MM.1S (cell line): ENCODE results near the gene TBR1.

ENCODE experiments used
- DNase-seq: peaks from one replicate; pipeline ENCODE4 v3.0.0-alpha.2; 2015
- H2AFZ ChIP-seq: fragments of 300-600 bp; sonication (generic); 2 replicates; pipeline ENCODE4 v1.6.0; 2016; ENCODE audit warnings: antibody characterized with exemption, low read length
- H3F3A ChIP-seq: fragments of 300-600 bp; sonication (generic); 2 replicates; pipeline ENCODE4 v1.6.1; 2016; ENCODE audit warnings: mild to moderate bottlenecking, antibody characterized with exemption, low read length, moderate library complexity, mixed read lengths; ENCODE audit not compliant: insufficient read depth
- H3K27ac ChIP-seq: fragments of 300-600 bp; sonication (generic); 2 replicates; pipeline ENCODE4 v1.5.1; 2016; ENCODE audit warnings: mild to moderate bottlenecking, low read length
- H3K27me3 ChIP-seq: fragments of 300-600 bp; sonication (generic); replicated peaks from 2 replicates; pipeline ENCODE4 v1.6.0; 2016; ENCODE audit warnings: low read length; ENCODE audit not compliant: insufficient read depth
- H3K36me3 ChIP-seq: fragments of 300-600 bp; sonication (generic); replicated peaks from 2 replicates; pipeline ENCODE4 v1.6.1; 2016; ENCODE audit warnings: mild to moderate bottlenecking, low read length, mixed read lengths; ENCODE audit not compliant: insufficient read depth
- H3K4me1 ChIP-seq: fragments of 300-600 bp; sonication (generic); 2 replicates; pipeline ENCODE4 v1.6.1; 2016; ENCODE audit warnings: low read length, mixed read lengths
- H3K4me2 ChIP-seq: fragments of 300-600 bp; sonication (generic); 2 replicates; pipeline ENCODE4 v1.6.0; 2016; ENCODE audit warnings: low read depth, low read length
- H3K4me3 ChIP-seq: fragments of 300-600 bp; sonication (generic); 2 replicates; pipeline ENCODE4 v1.5.1; 2016; ENCODE audit warnings: low read length, mixed read lengths
- H3K79me2 ChIP-seq: fragments of 300-600 bp; sonication (generic); 2 replicates; pipeline ENCODE4 v1.6.1; 2016; ENCODE audit warnings: mixed run types, low read length, mixed read lengths
- H3K9ac ChIP-seq: fragments of 300-600 bp; sonication (generic); 2 replicates; pipeline ENCODE4 v1.6.1; 2016; ENCODE audit warnings: low read length, mixed read lengths
- H3K9me2 ChIP-seq: fragments of 300-600 bp; sonication (generic); replicated peaks from 2 replicates; pipeline ENCODE4 v1.6.1; 2016; ENCODE audit warnings: mild to moderate bottlenecking, low read length, mixed read lengths; ENCODE audit not compliant: insufficient read depth
- H3K9me3 ChIP-seq: fragments of 300-600 bp; sonication (generic); replicated peaks from 2 replicates; pipeline ENCODE4 v1.6.1; 2016; ENCODE audit warnings: mild to moderate bottlenecking, low read length, mixed read lengths; ENCODE audit not compliant: insufficient read depth
- H4K20me1 ChIP-seq: fragments of 300-600 bp; sonication (generic); 2 replicates; pipeline ENCODE4 v1.6.1; 2016; ENCODE audit warnings: mild to moderate bottlenecking, low read length, moderate library complexity, mixed read lengths; ENCODE audit not compliant: insufficient read depth
- CTCF ChIP-seq: fragments of 300-600 bp; sonication (generic); IDR thresholded peaks from 2 replicates; pipeline ENCODE4 v1.5.1; 2016; ENCODE audit warnings: antibody characterized with exemption, low read length, mixed read lengths
- EZH2 ChIP-seq: fragments of 300-600 bp; sonication (generic); optimal IDR thresholded peaks from 2 replicates; pipeline ENCODE3; 2017; ENCODE audit warnings: low read depth, mild to moderate bottlenecking, antibody characterized with exemption, low read length, mixed read lengths
- EZH2phosphoT487 ChIP-seq: fragments of 300-600 bp; sonication (generic); IDR thresholded peaks from 2 replicates; pipeline ENCODE4 v1.6.1; 2018; ENCODE audit warnings: antibody characterized with exemption, low read length

The TBR1 gene

GRCh38 chr2:161414042-161415033 lies 1.8 kb upstream of the TBR1 start:
- Histone ChIP-seq H3K9me3 (no peaks in the 10 kb centered on the region), H3K9me2 (no peaks in the 10 kb centered on the region), H3K79me2 (no peaks in the 10 kb centered on the region), H3K4me1 (peaks cover 15% of the 10 kb centered on the region; the same call in 1 of the 2 replicates), H3K9ac (no peak overlapping the region), H3K4me3 (no peak overlapping the region), H3K27ac (no peak overlapping the region), H3K36me3 (peaks cover 7% of the 10 kb centered on the region), H4K20me1 (no peaks in the 10 kb centered on the region), H3F3A (no peaks in the 10 kb centered on the region), H2AFZ (no peak overlapping the region), H3K27me3 (no peaks in the 10 kb centered on the region), H3K4me2 (no peak overlapping the region)
- DNase-seq, result no peak
- TF ChIP-seq EZH2phosphoT487, result no peak
- TF ChIP-seq CTCF, result no peak
- no peak for TF ChIP-seq EZH2

DNA sequence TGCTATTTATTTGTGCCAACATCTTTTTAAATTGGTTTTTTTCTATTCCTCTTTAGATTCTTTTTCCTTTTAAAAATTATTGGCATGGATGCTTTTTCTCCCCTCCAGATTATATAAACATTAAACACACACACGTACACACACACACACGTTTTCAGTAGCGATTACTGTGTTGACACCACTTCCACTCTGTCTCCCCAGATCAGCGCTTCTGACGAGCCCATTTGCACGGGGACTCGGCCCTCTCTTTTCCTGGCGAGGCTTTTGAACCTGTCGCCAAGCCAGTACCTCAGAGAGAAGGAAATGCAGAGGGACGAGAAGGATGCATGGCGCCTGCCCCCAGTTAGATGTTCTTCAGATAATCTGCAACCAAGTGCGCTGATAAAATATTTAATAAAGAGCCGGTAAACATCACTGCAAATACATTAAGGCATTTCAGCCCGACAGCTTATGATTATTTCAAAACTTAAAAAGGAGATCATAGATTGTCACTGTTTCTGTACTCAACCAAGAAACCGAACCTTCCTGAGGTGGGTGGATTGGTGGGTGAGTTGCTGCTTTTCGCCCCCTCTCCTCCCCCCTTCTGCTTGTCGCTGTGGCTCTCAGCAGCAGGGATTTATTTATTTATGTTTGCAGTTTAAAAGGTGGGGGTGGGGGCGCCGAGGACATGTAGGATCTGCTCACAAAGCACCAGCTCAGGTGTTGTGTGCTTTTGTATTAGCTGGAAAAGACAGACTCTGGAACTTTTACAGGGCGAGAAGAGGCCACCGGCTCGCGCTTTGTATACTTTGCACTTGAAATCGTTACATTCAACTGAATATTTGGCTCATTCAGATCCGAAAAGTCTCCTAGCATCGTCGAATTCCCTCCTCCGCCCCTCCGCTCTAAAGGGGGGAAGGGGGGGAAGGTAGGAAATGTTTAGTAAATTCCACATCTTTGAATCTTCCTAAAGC lies 787 bp upstream of the TBR1 start:
- no peaks in the 10 kb centered on the region for H3K9me3 ChIP-seq
- H3K4me2 ChIP-seq, result no peak overlapping the region
- no peak for TF ChIP-seq EZH2
- TF ChIP-seq EZH2phosphoT487, result no peak
- no peak for TF ChIP-seq CTCF
- peaks cover 7% of the 10 kb centered on the region for H3K36me3 ChIP-seq
- H3K27ac ChIP-seq, result no peak overlapping the region
- H3K9ac ChIP-seq, result no peak overlapping the region
- peaks cover 15% of the 10 kb centered on the region; the same call in 1 of the 2 replicates for H3K4me1 ChIP-seq
- no peaks in the 10 kb centered on the region for H4K20me1 ChIP-seq
- no peak for DNase-seq
- H3K79me2 ChIP-seq, result no peaks in the 10 kb centered on the region
- no peaks in the 10 kb centered on the region for H3K9me2 ChIP-seq
- no peak overlapping the region for H3K4me3 ChIP-seq
- H3K27me3 ChIP-seq, result no peaks in the 10 kb centered on the region
- H2AFZ ChIP-seq, result no peak overlapping the region
- H3F3A ChIP-seq, result no peaks in the 10 kb centered on the region

DNA sequence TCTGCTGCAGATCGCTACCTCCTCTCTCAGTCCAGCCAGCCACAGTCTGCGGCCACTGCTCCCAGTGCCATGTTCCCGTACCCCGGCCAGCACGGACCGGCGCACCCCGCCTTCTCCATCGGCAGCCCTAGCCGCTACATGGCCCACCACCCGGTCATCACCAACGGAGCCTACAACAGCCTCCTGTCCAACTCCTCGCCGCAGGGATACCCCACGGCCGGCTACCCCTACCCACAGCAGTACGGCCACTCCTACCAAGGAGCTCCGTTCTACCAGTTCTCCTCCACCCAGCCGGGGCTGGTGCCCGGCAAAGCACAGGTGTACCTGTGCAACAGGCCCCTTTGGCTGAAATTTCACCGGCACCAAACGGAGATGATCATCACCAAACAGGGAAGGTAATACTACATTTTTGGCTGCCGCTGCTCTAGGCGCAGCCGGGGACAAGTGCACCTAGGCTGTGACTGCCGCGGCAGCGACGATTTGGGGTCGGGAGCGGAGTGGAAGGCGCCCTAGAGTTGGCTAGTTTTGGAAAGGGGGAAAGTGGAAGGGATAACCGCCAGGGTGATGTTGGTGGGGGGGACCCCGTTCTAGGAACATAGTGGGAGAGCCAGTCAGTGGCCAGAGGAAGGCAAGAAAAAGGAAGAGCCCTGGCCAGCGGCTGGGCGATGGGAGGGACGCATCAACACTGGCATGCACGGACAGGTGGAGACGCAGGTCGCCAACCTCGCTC lies 776 bp downstream of the TBR1 start:
- no peaks in the 10 kb centered on the region for H3F3A ChIP-seq
- TF ChIP-seq EZH2, result no peak
- TF ChIP-seq CTCF, result no peak
- no peak for TF ChIP-seq EZH2phosphoT487
- H3K27ac ChIP-seq, result no peak overlapping the region
- no peak overlapping the region for H3K4me3 ChIP-seq
- no peaks in the 10 kb centered on the region for H3K9me2 ChIP-seq
- H3K9me3 ChIP-seq, result no peaks in the 10 kb centered on the region
- no peak for DNase-seq
- H3K9ac ChIP-seq, result no peak overlapping the region
- no peaks in the 10 kb centered on the region for H4K20me1 ChIP-seq
- no peaks in the 10 kb centered on the region for H3K79me2 ChIP-seq
- H2AFZ ChIP-seq, result no peak overlapping the region
- H3K4me2 ChIP-seq, result no peak overlapping the region
- H3K36me3 ChIP-seq, result no peaks in the 10 kb centered on the region
- peaks cover 7% of the 10 kb centered on the region; the same call in 1 of the 2 replicates for H3K4me1 ChIP-seq
- H3K27me3 ChIP-seq, result no peaks in the 10 kb centered on the region
